Measurements from ENCODE around the gene PEX7.

Gene PEX7

DNA sequence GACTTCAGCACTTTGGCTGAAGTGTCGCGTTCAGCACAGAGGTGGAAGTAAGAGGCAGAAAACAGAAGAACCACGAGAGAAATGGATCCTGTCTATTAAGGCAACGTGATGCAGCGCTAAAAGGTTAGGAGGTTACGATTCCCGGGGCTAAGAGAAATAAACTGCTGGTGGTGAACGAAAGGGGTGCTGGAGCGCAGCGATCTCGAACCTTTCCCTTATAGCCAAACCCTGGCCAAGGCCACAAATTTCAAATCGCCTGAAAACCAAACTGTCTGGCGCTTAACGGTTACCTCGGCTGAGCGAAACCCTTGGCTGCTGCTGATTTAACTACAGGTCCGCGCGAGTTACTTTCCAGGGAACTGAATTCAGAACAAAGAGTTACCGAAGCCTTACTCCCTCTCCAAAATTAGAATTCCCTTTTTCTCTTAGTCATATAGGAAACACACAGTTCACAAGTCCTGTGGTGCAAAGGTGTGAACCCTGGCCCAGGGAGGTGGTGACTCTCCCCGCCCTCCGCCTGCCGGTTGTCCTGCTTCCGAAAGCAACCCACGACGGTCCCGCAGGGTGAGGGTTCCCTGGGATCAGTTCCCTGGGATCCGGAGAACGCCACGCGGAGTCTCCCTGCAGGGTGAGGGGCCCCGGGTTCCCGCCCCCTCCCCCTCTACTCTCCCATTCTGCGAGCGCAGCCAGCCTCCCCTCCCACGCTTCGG lies 98.4 kb downstream of the PEX7 start:
- Histone ChIP-seq H3K9ac (no peak overlapping the region), H2AFZ (ENCODE audit: low read depth) (peak overlapping the region; percentile 57), H3K27ac (no peak overlapping the region), H3K4me3 (IDR thresholded peaks at IDR 0.05; ENCODE audit: insufficient read depth, low read depth, low read length) (no peak overlapping the region), H3K4me1 (ENCODE audit: low read depth, poor library complexity, severe bottlenecking) (no peaks in the 10 kb centered on the region), H3K27me3 (ENCODE audit: insufficient read depth, low read depth) (no peaks in the 10 kb centered on the region), H3K36me3 (ENCODE audit: insufficient read depth) (no peaks in the 10 kb centered on the region), H3K4me2 (0 out of 2 replicates have a peak overlapping the region, but pooled peaks have one; percentile 17), H3K79me2 (ENCODE audit: insufficient read depth, low read depth) (no peaks in the 10 kb centered on the region), H4K20me1 (ENCODE audit: insufficient read depth) (no peaks in the 10 kb centered on the region)
- TF ChIP-seq, protein P1, sequence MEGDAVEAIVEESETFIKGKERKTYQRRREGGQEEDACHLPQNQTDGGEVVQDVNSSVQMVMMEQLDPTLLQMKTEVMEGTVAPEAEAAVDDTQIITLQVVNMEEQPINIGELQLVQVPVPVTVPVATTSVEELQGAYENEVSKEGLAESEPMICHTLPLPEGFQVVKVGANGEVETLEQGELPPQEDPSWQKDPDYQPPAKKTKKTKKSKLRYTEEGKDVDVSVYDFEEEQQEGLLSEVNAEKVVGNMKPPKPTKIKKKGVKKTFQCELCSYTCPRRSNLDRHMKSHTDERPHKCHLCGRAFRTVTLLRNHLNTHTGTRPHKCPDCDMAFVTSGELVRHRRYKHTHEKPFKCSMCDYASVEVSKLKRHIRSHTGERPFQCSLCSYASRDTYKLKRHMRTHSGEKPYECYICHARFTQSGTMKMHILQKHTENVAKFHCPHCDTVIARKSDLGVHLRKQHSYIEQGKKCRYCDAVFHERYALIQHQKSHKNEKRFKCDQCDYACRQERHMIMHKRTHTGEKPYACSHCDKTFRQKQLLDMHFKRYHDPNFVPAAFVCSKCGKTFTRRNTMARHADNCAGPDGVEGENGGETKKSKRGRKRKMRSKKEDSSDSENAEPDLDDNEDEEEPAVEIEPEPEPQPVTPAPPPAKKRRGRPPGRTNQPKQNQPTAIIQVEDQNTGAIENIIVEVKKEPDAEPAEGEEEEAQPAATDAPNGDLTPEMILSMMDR (conservative IDR thresholded peaks at IDR 0.05; ENCODE audit: low read depth, low read length) = no peak

DNA sequence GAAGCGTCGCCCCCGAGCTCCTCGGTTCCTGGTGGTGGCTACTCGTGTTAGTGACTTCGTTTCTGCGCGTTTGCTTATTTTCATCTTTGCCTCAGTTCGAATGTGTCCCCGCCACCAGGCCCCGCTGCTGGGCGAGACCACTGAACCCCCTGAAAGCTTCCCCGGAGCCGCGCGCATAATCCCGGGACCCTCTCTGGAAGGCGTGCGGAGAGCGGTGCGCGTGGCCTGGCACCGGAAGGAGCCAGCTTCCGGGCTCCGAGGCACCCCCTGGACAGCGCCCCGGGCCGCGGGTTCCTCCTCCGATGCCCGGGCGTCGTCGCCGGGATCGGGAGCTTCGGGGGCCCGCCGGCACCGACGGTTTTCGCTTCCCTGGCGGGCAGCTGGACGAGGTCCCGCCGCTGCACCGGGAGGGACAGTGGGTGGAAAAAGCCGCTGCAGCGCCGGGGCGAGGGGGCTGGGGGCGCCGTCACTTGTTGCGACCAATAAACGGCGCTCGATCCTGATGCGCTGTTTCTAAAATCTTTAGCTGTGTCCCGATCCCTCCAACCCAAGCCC lies 99.1 kb downstream of the PEX7 start:
- Histone ChIP-seq H3K4me3 (IDR thresholded peaks at IDR 0.05; ENCODE audit: insufficient read depth, low read depth, low read length) (no peak overlapping the region), H4K20me1 (ENCODE audit: insufficient read depth) (no peaks in the 10 kb centered on the region), H3K27ac (no peak overlapping the region), H3K79me2 (ENCODE audit: insufficient read depth, low read depth) (no peaks in the 10 kb centered on the region), H2AFZ (ENCODE audit: low read depth) (peak overlapping the region; percentile 57), H3K36me3 (ENCODE audit: insufficient read depth) (no peaks in the 10 kb centered on the region), H3K9ac (no peak overlapping the region), H3K4me1 (ENCODE audit: low read depth, poor library complexity, severe bottlenecking) (no peaks in the 10 kb centered on the region), H3K4me2 (0 out of 2 replicates have a peak overlapping the region, but pooled peaks have one; percentile 17), H3K27me3 (ENCODE audit: insufficient read depth, low read depth) (no peaks in the 10 kb centered on the region)
- TF ChIP-seq, protein P1 (conservative IDR thresholded peaks at IDR 0.05; ENCODE audit: low read depth, low read length) = no peak

DNA sequence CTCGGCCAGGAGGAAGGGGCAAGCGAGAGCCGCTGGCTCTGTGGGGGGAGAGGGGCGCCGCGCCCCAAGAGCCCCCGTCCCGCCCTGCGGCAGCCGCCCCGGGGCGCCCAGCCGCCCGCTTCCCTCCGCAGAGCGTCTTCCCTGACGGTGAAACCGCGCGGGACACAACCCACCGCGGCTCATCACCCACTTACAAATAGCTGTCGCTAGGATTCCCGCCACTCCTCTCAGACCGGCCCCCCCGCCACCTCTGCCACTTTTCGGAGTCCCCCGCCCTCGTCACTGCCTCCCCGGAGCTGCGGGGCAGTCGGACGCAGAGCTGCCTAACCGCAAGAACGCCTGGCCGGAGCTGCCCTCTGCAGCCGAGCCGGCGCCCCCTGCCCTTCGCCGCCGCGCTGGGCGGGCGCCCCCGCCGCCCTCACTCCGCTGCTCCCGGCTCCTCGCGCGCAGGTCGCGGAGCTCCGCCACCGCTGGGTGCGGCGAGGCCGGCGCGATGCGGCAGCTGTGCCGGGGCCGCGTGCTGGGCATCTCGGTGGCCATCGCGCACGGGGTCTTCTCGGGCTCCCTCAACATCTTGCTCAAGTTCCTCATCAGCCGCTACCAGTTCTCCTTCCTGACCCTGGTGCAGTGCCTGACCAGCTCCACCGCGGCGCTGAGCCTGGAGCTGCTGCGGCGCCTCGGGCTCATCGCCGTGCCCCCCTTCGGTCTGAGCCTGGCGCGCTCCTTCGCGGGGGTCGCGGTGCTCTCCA lies 99.7 kb downstream of the PEX7 start, which contains the start of gene SLC35D3:
TSS of gene SLC35D3 (plus strand) at position 366 of the 749 bp plus-strand sequence. CDS start at position 494, 128 bp downstream.
- Histone ChIP-seq H2AFZ (ENCODE audit: low read depth) (peak within 1 kb of the TSS; percentile 57), H3K4me2 (0 out of 2 replicates have a peak within 1 kb of the TSS, but pooled peaks have one; percentile 17), H3K27me3 (ENCODE audit: insufficient read depth, low read depth) (no peaks in the 10 kb centered on the region)

DNA sequence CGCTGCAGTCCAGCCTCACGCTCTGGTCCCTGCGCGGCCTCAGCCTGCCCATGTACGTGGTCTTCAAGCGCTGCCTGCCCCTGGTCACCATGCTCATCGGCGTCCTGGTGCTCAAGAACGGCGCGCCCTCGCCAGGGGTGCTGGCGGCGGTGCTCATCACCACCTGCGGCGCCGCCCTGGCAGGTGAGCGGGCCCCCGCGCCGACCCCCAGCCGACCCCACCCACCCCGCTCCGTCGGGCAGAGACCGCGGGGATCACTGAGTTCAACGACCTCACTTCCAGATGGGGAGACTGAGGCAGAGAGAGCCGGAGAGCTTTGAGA lies 100.3 kb downstream of the PEX7 start:
- Histone ChIP-seq H3K9ac (no peak overlapping the region), H2AFZ (ENCODE audit: low read depth) (no peak overlapping the region), H3K4me3 (IDR thresholded peaks at IDR 0.05; ENCODE audit: insufficient read depth, low read depth, low read length) (no peak overlapping the region), H3K27me3 (ENCODE audit: insufficient read depth, low read depth) (no peaks in the 10 kb centered on the region), H3K27ac (no peak overlapping the region), H3K4me1 (ENCODE audit: low read depth, poor library complexity, severe bottlenecking) (no peaks in the 10 kb centered on the region), H3K4me2 (no peak overlapping the region), H3K36me3 (ENCODE audit: insufficient read depth) (no peaks in the 10 kb centered on the region), H3K79me2 (ENCODE audit: insufficient read depth, low read depth) (no peaks in the 10 kb centered on the region), H4K20me1 (ENCODE audit: insufficient read depth) (no peaks in the 10 kb centered on the region)
- TF ChIP-seq, protein P1 (conservative IDR thresholded peaks at IDR 0.05; ENCODE audit: low read depth, low read length) = no peak

More for the DNA sequence above, 99.7 kb downstream of the PEX7 start, which contains the start of gene SLC35D3:
- TF ChIP-seq, protein P1 (conservative IDR thresholded peaks at IDR 0.05; ENCODE audit: low read depth, low read length) = no peak
- Histone ChIP-seq H3K79me2 (ENCODE audit: insufficient read depth, low read depth) (no peaks in the 10 kb centered on the region), H3K36me3 (ENCODE audit: insufficient read depth) (no peaks in the 10 kb centered on the region), H3K4me1 (ENCODE audit: low read depth, poor library complexity, severe bottlenecking) (no peaks in the 10 kb centered on the region), H3K9ac (no peak within 1 kb of the TSS), H4K20me1 (ENCODE audit: insufficient read depth) (no peaks in the 10 kb centered on the region), H3K4me3 (IDR thresholded peaks at IDR 0.05; ENCODE audit: insufficient read depth, low read depth, low read length) (no peak within 1 kb of the TSS), H3K27ac (no peak within 1 kb of the TSS)
